Inferior parietal cortex (tissue), 1 donor: ENCODE results near the gene MTF1.
"Not testable (repeated sequence)": the region's sequence is repeated elsewhere in the genome, so short reads cannot be mapped to it uniquely, and the experiment has no call there.

ENCODE experiments used
- DNase-seq: peaks from one replicate; pipeline ENCODE4 v3.0.0-alpha.2; 2016; ENCODE audit errors: extremely low spot score

The MTF1 gene

GRCh38 chr1:37793773-37794371 lies 65.5 kb downstream of the MTF1 start, which contains the start of gene MANEAL:
TSS of gene MANEAL (plus strand) at chr1:37793847. CDS start at chr1:37794183, 336 bp downstream.
- DNase-seq: peak; percentile 30

GRCh38 chr1:37792943-37793686 lies 66.3 kb downstream of the MTF1 start:
- DNase-seq: no peak

- DNase-seq: no peak
Measured at GRCh38 chr1:37782491-37782890, 76.9 kb downstream of the MTF1 start.

- DNase-seq: no peak
Measured at GRCh38 chr1:37778654-37779053, 80.7 kb downstream of the MTF1 start.

GRCh38 chr1:37776946-37777516 lies 82.4 kb downstream of the MTF1 start:
- DNase-seq: no peak

GRCh38 chr1:37771440-37771839 lies 88.0 kb downstream of the MTF1 start:
- DNase-seq: not testable (repeated sequence)

GRCh38 chr1:37767488-37767887 lies 91.9 kb downstream of the MTF1 start:
- no peak for DNase-seq

GRCh38 chr1:37765916-37766664 lies 93.3 kb downstream of the MTF1 start:
- no peak for DNase-seq

- DNase-seq: peak; percentile 60
Measured at GRCh38 chr1:37764888-37765441, 94.4 kb downstream of the MTF1 start, which contains the start of gene EPHA10. TSS of gene EPHA10 (minus strand) at chr1:37765120. CDS start at chr1:37765066, 54 bp downstream.

- no peak for DNase-seq
Measured at GRCh38 chr1:37764414-37764825, 95.0 kb downstream of the MTF1 start.

GRCh38 chr1:37763791-37764413 lies 95.5 kb downstream of the MTF1 start:
- no peak for DNase-seq

GRCh38 chr1:37762516-37762915 lies 96.9 kb downstream of the MTF1 start:
- no peak for DNase-seq

GRCh38 chr1:37761416-37762095 lies 97.8 kb downstream of the MTF1 start:
- no peak for DNase-seq
